Progenitor cell of endocrine pancreas (in vitro differentiated cells): ENCODE measurements around the gene VRK3. TPM values are rescaled to one million over a fixed set of nuclear protein-coding genes. Genes with fewer than 3 reads are reported as not detected.

Source experiments
- DNase-seq: peaks from one replicate; pipeline ENCODE4 v3.0.0; 2021; ENCODE audit warnings: low spot score; ENCODE audit not compliant: unreplicated experiment
- H3K27ac Mint-ChIP-seq: 2 replicates; pipeline ENCODE4 v1.8.0; 2021; ENCODE audit warnings: mild to moderate bottlenecking, moderate library complexity, mixed read lengths
- H3K27me3 Mint-ChIP-seq: 2 replicates; pipeline ENCODE4 v1.8.0; 2021; ENCODE audit warnings: mixed read lengths
- H3K36me3 Mint-ChIP-seq: 2 replicates; pipeline ENCODE4 v1.8.0; 2022; ENCODE audit warnings: mixed read lengths; ENCODE audit not compliant: insufficient read depth
- H3K4me1 Mint-ChIP-seq: 2 replicates; pipeline ENCODE4 v1.8.0; 2021; ENCODE audit warnings: low read depth, mixed read lengths
- H3K4me3 Mint-ChIP-seq: 2 replicates; pipeline ENCODE4 v1.8.0; 2021; ENCODE audit warnings: low read depth, mild to moderate bottlenecking, moderate library complexity, mixed read lengths
- H3K9me3 Mint-ChIP-seq: 2 replicates; pipeline ENCODE4 v1.8.0; 2021; ENCODE audit warnings: low read depth, mixed read lengths
- total RNA-seq: library from RNA; stranded (reverse); gene quantifications from 2 replicates; pipeline ENCODE4 v1.2.1, GENCODE V29; 2021
- TF ChIP-seq, protein P1 (sequence below): fragments of 200-600 bp; sonication (generic); IDR thresholded peaks from one replicate; pipeline ENCODE4 v1.5.0; 2021; ENCODE audit warnings: antibody characterized with exemption, mild to moderate bottlenecking; ENCODE audit not compliant: unreplicated experiment

The VRK3 gene
- total RNA-seq, 1 donor from 2014 or later, result 53.4 TPM

DNA sequence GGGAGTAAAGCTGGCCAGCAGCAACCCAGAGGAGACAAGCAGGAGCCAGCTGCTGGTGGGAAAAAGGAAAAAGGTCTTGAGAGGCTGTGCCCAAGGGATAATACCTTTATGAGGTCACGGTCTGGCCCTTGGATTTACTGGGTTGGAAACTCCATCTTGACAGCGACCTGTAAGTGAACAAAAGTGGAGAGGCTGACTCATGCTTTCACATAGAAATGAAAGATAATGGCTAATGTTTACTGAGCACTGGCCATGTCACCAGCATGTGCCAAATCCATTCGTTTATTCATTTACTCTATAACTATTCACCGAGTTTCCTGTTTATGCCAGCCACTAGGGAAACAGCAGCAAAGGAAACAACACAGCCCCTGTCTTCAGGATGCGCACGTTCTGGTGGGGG lies 4.7 kb downstream of the VRK3 start:
- no peaks in the 10 kb centered on the region for H3K9me3 Mint-ChIP-seq
- TF ChIP-seq, protein P1, sequence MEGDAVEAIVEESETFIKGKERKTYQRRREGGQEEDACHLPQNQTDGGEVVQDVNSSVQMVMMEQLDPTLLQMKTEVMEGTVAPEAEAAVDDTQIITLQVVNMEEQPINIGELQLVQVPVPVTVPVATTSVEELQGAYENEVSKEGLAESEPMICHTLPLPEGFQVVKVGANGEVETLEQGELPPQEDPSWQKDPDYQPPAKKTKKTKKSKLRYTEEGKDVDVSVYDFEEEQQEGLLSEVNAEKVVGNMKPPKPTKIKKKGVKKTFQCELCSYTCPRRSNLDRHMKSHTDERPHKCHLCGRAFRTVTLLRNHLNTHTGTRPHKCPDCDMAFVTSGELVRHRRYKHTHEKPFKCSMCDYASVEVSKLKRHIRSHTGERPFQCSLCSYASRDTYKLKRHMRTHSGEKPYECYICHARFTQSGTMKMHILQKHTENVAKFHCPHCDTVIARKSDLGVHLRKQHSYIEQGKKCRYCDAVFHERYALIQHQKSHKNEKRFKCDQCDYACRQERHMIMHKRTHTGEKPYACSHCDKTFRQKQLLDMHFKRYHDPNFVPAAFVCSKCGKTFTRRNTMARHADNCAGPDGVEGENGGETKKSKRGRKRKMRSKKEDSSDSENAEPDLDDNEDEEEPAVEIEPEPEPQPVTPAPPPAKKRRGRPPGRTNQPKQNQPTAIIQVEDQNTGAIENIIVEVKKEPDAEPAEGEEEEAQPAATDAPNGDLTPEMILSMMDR, result no peak
- no peak overlapping the region for H3K4me3 Mint-ChIP-seq
- no peaks in the 10 kb centered on the region for H3K27me3 Mint-ChIP-seq
- H3K4me1 Mint-ChIP-seq, result peaks cover 6% of the 10 kb centered on the region
- H3K27ac Mint-ChIP-seq, result no peak overlapping the region
- H3K36me3 Mint-ChIP-seq, result peaks cover 8% of the 10 kb centered on the region
- DNase-seq, result no peak

DNA sequence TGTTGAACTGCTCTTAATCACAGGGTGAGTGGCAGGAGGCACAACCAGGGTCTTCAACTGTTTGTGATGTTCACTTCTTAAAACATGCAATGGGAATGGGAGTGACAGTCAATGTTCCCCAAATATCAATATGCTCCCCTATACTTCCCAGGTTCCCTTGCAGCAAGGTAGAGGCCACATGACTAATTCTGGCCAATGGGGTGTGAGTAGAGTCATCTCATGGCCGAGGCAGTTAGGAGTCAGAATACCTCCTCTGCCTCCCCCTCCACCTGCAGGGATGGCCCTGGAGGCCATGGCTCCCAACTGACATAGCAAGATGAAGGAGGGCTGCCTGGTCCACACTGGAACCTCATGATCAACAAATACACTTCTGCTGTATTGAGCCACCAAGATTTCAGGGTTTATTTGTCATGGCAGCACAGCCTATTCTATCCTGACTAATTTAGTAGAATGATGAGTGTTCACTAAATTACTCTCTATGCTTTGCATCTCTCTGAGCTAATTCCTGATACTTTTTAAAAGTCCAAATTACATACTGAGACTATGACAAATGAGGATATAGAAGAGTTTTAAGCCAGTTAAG lies 8.9 kb downstream of the VRK3 start:
- TF ChIP-seq, protein P1, result no peak
- Mint-ChIP-seq H3K27me3 (no peaks in the 10 kb centered on the region), H3K4me3 (no peak overlapping the region), H3K9me3 (no peaks in the 10 kb centered on the region), H3K27ac (peak overlapping the region; percentile 7), H3K4me1 (no peaks in the 10 kb centered on the region), H3K36me3 (peaks cover 16% of the 10 kb centered on the region)
- no peak for DNase-seq

DNA sequence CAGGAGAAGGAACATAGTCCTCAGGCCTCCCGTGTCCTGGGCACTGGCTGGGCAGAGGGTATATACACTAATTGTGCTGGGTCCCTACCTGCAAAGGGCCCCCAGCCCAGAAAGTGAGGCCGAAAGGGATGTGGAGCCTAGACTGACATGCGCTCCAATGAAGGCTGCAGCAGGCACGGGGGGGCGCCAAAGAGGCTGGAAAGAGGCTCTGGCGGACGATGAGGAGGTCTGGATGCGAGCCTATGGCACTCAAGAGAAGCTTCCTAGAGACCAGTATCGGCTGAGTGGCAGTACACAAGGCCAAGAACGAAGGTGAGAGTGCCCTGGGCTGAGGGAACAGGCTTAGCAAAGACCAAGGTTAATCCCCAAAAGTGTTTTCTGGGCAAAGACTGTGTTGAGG lies 16.6 kb downstream of the VRK3 start:
- Mint-ChIP-seq H3K4me3 (no peak overlapping the region), H3K27me3 (no peaks in the 10 kb centered on the region), H3K9me3 (no peaks in the 10 kb centered on the region), H3K36me3 (peaks cover 11% of the 10 kb centered on the region), H3K4me1 (no peaks in the 10 kb centered on the region), H3K27ac (no peak overlapping the region)
- no peak for DNase-seq
- TF ChIP-seq, protein P1, result peak; percentile 24

DNA sequence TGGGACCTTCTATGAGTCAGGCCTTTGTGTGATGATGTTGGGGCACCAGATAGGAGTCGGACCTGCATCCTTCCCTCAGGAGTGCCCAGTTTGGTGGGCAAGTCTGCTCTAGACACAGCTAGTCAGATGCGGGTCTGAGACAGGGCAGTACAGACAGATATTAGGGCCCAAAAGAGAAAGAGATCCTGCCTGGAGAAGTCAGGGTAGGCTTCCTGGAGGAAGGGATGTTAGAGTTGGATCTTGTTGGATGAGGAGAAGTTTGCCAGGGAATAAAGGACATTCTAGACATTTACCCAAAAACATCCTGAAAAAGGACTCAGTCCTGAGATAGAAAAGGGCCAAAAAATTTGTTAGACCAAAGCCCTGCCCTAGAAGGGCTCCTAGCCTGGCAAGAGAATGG lies 17.2 kb downstream of the VRK3 start:
- no peak overlapping the region for H3K27ac Mint-ChIP-seq
- peaks cover 9% of the 10 kb centered on the region for H3K36me3 Mint-ChIP-seq

DNA sequence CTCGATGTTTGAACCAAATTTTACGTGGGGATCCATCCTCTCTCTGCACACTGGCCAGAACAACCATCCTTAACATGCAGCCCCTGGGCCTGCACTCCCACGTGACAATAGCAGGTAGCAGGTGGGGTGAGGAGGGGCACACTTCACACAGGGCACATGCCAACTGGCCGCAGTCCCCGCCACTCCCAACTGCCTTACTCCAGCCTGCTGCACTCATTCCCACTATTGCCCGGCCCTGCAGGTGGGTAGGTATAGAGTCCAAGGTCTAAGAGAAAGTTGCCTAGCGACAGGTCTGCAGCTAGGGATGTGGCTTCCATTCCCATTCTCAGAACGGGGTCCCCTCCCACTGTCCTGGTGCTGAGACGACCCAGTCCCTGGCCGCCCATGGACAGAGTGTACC lies 18.0 kb downstream of the VRK3 start:
- Mint-ChIP-seq H3K9me3 (no peaks in the 10 kb centered on the region), H3K36me3 (peaks cover 9% of the 10 kb centered on the region), H3K4me3 (no peak overlapping the region), H3K27me3 (no peaks in the 10 kb centered on the region), H3K27ac (no peak overlapping the region), H3K4me1 (no peaks in the 10 kb centered on the region)
- TF ChIP-seq, protein P1, result no peak
- no peak for DNase-seq

More for the DNA sequence above, 17.2 kb downstream of the VRK3 start:
- TF ChIP-seq, protein P1, result no peak
- no peak for DNase-seq
- no peak overlapping the region for H3K4me3 Mint-ChIP-seq
- no peaks in the 10 kb centered on the region for H3K4me1 Mint-ChIP-seq
- H3K27me3 Mint-ChIP-seq, result no peaks in the 10 kb centered on the region
- no peaks in the 10 kb centered on the region for H3K9me3 Mint-ChIP-seq
